GM18861 (cell line): ENCODE measurements around the gene ENPP5.

ENCODE experiments used
- ATAC-seq: cut with Tn5 transposase; IDR thresholded peaks from one replicate; pipeline ENCODE4 v1.9.1; 2021; ENCODE audit not compliant: unreplicated experiment

ENPP5 gene

GRCh38 chr6:46170357-46171289, at the start of gene ENPP5:
ENPP5 (minus strand) TSS chr6:46170980; CDS start chr6:46168262, 2,718 bp downstream.
- ATAC-seq: peak; percentile 72

GRCh38 chr6:46219661-46220060, 48.9 kb upstream of the ENPP5 start:
- ATAC-seq: no peak

GRCh38 chr6:46218457-46218856, 47.7 kb upstream of the ENPP5 start:
- ATAC-seq: no peak

GRCh38 chr6:46217671-46218131, 46.9 kb upstream of the ENPP5 start:
- ATAC-seq: peak; percentile 66

GRCh38 chr6:46216879-46217278, 46.1 kb upstream of the ENPP5 start:
- ATAC-seq: no peak

GRCh38 chr6:46215777-46216176, 45.0 kb upstream of the ENPP5 start:
- no peak for ATAC-seq

- ATAC-seq: no peak
These were observed 44.4 kb upstream of the ENPP5 start for GRCh38 chr6:46215213-46215612.

- ATAC-seq: no peak
These were observed 41.1 kb upstream of the ENPP5 start for GRCh38 chr6:46211917-46212316.

- ATAC-seq: no peak
These were observed 39.5 kb upstream of the ENPP5 start for GRCh38 chr6:46210294-46210693.

GRCh38 chr6:46208303-46208702, 37.5 kb upstream of the ENPP5 start:
- ATAC-seq: no peak

- no peak for ATAC-seq
These were observed 36.4 kb upstream of the ENPP5 start for GRCh38 chr6:46207174-46207573.

GRCh38 chr6:46204880-46205650, 34.3 kb upstream of the ENPP5 start:
- ATAC-seq: no peak

GRCh38 chr6:46203391-46204177, 32.8 kb upstream of the ENPP5 start:
- ATAC-seq: no peak

- ATAC-seq: no peak
These were observed 30.9 kb upstream of the ENPP5 start for GRCh38 chr6:46201702-46202101.

GRCh38 chr6:46199387-46199786, 28.6 kb upstream of the ENPP5 start:
- no peak for ATAC-seq

- no peak for ATAC-seq
These were observed 21.2 kb upstream of the ENPP5 start for GRCh38 chr6:46191961-46192360.

- no peak for ATAC-seq
These were observed 20.1 kb upstream of the ENPP5 start for GRCh38 chr6:46190889-46191288.

- ATAC-seq: no peak
These were observed 18.9 kb upstream of the ENPP5 start for GRCh38 chr6:46189726-46190125.

- ATAC-seq: no peak
These were observed 15.8 kb upstream of the ENPP5 start for GRCh38 chr6:46186583-46186982.

GRCh38 chr6:46184114-46184513, 13.3 kb upstream of the ENPP5 start:
- ATAC-seq: no peak

- no peak for ATAC-seq
These were observed 5.2 kb upstream of the ENPP5 start for GRCh38 chr6:46175976-46176375.
